HG03045 (cell line): ENCODE results near the gene MRPL27.

ENCODE experiments used
- ATAC-seq: cut with Tn5 transposase; IDR thresholded peaks from one replicate; pipeline ENCODE4 v1.9.1; 2021; ENCODE audit warnings: mild to moderate bottlenecking, moderate library complexity; ENCODE audit not compliant: unreplicated experiment

MRPL27 gene

DNA sequence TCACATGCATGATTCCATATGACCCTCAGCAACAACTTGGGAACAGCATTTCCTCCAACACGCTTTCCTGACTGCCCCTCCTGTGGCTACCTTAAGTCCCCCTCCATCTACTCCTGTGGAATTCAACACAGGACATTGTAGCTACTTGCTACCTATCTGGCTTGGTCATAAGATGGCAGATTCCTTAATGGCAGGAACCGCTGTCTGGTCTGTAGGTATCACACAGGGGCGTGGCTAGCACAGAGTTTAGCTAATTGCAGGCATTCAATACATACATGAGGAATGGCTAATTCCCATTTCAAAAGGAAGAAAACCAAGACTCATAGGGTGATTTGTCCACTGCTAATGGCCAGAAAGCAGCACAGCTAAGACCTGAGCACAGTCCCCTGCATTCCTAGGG lies 15.7 kb upstream of the MRPL27 start:
- ATAC-seq, result no peak

- ATAC-seq, result no peak
Measured at GRCh38 chr17:50386510-50386909, 13.5 kb upstream of the MRPL27 start.

DNA sequence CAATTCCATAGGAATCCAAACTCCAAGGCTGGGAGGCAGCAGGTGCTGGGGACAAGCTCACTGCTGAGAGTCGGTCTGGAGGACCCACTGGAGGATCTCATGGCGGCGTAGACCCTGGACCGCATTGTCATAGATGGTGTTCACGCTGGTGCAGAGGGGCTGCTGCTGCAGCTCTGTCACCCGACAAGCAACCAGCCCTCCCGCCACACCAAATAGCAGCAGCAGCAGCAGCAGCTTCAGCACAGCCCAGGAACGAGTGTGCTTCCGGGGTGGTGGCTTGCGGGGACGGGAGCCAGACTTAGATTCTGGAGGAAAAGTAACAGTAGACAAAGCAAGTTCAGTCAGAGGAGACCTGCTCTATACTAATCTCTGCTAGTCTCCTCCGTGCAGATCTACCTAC lies 9.9 kb upstream of the MRPL27 start:
- no peak for ATAC-seq

GRCh38 chr17:50381920-50382319 lies 8.9 kb upstream of the MRPL27 start:
- ATAC-seq, result no peak

DNA sequence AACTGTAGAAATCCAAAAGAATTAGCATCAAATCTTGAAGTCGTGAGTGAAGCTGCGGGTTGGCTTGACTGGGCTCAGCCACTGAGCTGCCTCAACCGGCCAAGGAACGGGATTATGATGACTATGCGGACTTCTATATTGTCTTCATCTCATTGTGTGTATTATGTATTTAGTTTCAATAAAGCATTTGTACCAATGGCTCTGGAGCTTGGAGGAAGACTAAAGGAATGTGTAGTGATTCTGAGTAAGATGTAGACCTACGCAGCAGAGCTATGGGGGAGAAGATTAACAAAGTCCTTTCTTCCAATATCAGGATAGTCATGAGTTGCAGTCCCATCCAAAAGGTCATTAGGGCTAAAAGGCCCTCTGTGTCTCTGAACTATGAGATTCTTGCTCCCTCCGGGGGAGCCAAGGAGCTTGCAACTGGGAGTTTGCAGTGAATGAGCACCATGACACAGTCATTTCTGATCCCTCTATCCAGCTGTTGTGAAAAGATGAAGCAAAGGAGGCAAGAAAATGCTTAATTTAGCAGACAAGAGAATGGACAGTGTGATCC lies 8.4 kb upstream of the MRPL27 start:
- no peak for ATAC-seq

DNA sequence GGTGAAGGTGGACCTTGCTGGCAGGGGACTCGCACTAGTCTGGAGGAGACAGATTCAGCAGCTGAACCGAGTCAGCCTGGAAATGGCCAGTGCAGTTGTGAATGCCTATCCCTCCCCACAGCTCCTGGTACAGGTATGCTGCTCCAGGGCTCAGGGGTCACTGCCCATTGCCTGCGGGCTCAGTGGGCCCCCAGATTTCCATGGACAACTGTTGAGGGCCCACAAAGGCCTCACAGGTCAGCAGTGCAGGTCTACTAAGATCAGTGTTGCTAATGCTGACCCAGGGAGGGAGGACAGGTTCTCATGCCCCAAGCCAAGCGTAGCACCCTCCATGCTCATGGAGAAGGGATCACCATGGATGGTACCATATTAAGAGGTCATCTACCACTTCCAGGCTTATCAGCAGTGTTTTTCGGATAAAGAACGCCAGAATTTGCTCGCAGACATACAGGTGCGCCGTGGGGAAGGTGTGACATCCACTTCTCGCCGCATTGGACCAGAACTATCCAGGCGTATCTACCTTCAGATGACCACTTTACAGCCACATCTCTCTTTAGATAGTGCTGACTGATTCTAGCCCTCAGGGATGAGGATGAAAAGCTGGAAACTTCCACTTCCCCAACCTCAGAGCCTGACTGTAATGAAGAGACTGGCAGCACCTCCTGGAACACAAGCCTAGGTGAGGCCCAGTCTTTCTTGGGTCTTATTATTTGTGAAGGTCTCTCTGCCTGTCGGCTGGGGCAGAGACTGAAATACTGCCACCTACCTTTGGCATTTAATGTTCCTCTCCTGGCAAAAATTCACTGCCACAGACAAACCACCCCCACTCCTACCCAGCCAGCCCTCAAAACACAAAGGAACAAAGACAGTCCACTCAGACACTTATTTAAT lies 7.6 kb upstream of the MRPL27 start:
- no peak for ATAC-seq

DNA sequence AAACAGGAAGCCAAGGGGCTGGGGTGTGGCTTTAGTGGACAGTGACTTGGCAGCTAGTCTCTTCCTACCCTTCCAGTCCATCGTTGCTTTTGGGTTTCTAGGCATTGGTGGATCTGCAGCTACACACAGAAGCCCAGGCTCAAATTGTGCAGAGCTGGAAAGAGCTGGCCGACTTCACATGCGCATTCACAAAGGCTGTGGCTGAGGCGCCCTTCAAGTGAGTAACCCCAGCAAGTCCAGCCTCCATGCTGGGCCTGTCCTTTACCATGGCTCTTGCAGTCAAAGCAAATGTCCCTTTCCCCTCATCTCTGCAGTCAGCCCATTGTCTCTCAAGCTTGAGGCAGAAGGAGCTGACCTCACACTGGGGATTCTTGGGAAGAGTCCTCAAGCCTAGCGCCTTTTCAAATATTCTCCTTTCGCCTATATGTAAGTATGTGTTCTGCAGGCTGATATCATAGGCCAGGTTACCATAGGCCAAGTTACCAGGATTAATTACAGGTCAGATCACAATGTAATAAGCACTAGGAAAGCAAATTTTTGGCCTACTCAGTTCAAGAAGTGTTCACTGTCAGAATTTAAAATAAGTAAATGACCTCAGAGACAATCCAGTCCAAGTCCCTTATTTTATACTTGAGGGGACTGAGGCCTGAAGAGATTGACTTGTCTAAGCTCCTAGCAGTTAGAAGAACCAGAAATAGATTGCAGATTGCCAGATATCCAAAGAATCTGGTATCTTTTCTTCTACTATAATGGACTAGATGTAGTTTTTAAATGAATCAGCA lies 6.6 kb upstream of the MRPL27 start:
- no peak for ATAC-seq

DNA sequence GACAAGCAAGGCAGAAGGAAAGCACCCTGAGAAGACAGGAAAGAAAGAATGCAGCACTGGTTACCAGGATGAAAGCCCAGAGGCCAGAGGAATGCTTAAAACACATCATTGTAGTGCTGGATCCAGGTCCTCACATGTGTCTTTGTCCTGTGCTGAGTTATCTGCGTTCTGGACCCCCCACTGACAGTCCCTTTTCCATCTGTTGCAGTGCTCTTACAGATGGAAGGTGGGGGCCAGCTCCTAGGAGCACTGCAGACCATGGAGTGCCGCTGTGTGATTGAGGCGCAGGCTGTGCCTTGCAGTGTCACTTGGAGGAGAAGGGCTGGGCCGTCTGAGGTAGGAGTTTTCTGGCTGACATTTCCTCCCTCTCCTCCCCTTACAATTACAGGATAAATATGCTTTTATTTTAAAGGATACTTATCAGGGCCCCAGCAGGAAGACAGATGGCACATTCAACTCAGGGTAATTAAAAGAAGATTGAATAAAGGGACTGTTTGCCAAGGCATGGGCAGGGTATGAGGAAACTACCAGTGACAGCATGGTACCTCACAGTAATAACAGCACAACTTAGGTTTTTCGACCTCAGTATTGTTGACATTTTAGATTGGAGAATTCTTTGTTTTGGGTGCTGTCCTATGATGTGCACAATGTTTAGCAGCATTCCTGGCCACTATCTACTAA lies 3.0 kb upstream of the MRPL27 start:
- ATAC-seq, result no peak

- no peak for ATAC-seq
Measured at GRCh38 chr17:50373705-50374104, 721 bp upstream of the MRPL27 start.

- no peak for ATAC-seq
Measured at GRCh38 chr17:50372222-50372757, 694 bp downstream of the MRPL27 start.

GRCh38 chr17:50371526-50371925 lies 1.5 kb downstream of the MRPL27 start:
- no peak for ATAC-seq

- ATAC-seq, result no peak
Measured at GRCh38 chr17:50370052-50370451, 2.9 kb downstream of the MRPL27 start.

GRCh38 chr17:50367401-50367800 lies 5.6 kb downstream of the MRPL27 start:
- no peak for ATAC-seq

DNA sequence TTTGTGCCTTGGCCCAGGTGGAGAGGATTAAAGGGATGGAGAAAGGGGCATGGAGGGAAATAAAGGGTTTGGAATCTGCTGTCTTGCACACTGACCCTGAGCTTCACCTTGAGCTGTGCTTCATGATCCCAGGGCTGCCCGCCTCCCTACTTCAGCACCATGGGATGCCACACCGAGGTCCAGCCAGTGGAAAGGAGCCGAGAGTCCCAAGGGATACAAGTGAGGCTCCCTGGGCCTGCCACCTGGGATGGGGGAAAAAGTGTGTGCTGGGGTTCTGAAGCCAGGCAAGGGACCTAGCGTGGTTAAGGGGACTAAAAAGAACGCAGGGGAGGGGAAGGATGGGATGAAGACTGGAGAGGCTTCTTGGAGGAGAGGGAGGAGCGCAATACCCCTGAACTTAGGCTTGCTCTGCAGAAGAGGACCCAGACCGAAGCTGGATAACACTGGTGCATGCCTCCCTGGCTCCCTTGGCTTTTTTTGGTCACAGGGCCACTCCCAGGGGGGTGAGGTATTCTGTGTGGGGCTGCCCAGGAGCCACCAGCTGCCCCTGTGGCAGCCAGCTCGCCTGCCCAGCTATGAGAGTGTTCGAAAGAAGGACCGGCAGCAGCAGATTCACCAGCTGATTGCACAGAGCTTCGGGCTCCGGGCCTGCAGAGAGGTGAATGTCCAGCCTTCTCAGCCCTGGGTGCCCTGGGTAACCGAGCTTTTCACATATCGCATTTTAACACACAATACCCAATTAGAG lies 7.2 kb downstream of the MRPL27 start:
- ATAC-seq, result no peak

DNA sequence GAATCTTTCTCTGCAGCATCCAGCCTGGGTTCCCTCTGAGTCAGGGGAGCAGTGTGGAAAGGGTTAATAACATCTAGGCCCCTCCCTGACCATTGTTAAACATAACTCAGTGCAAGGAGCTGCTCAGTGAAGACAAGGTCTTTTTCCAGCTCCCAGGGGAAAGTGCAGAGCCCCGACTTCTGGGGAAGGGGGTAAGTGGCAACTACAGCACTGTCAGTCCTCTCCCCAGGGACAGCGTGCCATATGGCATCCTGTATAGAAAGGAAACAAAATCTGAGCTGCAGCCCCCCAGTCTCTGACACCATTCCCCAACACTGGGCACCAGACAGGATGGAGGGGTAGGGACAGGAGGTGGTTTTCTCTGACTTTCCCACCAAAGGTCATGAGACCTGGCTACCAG lies 7.8 kb downstream of the MRPL27 start:
- no peak for ATAC-seq

DNA sequence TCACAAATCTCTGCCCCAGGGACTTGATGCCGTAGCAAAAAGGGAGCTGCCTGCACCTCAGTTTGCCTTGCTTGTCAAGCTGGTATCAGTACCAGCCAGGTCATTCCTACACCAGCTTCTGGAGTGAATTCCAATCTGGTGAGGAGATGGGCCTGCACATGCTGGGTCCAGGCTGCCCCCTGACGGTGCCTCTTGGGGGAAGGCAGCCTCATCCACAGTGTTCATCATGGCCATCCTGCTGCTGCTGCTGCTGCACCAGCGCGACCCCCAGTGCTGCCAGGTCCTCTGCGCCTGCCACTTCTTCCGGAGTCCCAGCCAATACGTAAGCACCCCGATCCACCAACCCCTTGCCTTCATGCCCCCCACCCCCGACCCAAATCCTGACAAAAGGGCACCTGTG lies 8.3 kb downstream of the MRPL27 start:
- no peak for ATAC-seq

DNA sequence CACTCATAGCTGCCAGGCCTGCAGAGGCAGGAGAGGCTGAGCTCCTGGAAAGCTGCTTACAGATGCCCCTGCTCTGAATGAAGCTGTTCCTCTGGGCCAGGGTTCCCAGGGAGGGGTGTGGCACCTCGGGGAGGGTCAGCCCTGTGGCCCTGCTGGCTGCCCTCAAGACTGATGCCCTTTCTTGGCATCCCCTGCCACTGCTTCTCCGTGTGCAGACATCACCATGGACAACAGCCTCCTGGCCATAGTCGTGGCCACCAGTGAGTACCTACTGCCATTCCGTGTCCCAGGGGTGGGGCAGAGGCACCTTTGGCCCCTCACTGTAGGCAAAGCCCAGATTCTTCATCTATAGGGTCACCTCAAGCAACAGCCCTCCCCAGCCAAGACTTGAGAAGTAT lies 8.9 kb downstream of the MRPL27 start:
- ATAC-seq, result no peak

GRCh38 chr17:50363217-50364060 lies 9.5 kb downstream of the MRPL27 start:
- ATAC-seq, result no peak

DNA sequence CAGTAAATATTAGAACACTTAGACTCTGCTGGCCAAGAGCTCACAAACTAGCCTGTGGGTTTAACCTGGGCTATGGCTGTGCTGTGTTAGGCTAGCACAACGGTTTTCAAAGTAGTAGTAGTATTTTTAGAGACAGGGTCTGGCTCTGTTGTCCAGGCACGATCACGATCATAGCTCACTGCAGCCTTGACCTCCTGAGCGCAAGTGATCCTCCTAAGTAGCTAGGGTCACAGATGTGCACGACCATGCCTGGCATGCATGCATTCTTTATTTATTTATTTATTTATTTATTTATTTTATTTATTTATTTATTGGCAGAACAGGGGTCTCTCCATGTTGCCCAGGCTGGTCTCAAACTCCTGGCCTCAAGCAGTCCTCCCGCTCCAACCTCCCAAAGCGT lies 10.3 kb downstream of the MRPL27 start:
- no peak for ATAC-seq
